A549 (cell line): ENCODE measurements around the gene FILIP1L.

ENCODE experiments used
- CTCF ChIP-seq: fragments of >200 bp; sonication (Bioruptor Twin); formaldehyde crosslinking; IDR thresholded peaks from 3 replicates; pipeline ENCODE4 v1.5.1; 2016
- EP300 ChIP-seq, 2 experiments: fragments of >200 bp; sonication (Bioruptor Twin); formaldehyde crosslinking; IDR thresholded peaks; 2 replicates in 1 of 2; 3 replicates in 1 of 2; pipeline ENCODE4 v1.6.1; 2016 to 2017
- KDM1A ChIP-seq: fragments of 200-600 bp; sonication (generic); IDR thresholded peaks from 2 replicates; pipeline ENCODE4 v1.6.1; 2016; ENCODE audit warnings: low read depth, mild to moderate bottlenecking
- PBX3 ChIP-seq: IDR thresholded peaks from 2 replicates; pipeline ENCODE4 v1.6.1; 2012
- POLR2A ChIP-seq: IDR thresholded peaks from 2 replicates; pipeline ENCODE4 v1.6.1; 2012; ENCODE audit warnings: mild to moderate bottlenecking, low read length
- REST ChIP-seq: fragments of 200-600 bp; sonication (generic); IDR thresholded peaks from 2 replicates; pipeline ENCODE4 v1.6.1; 2016; ENCODE audit warnings: antibody characterized with exemption, mild to moderate bottlenecking, moderate library complexity
- RNF2 ChIP-seq: fragments of 200-600 bp; sonication (generic); IDR thresholded peaks from 2 replicates; pipeline ENCODE4 v1.6.1; 2016; ENCODE audit warnings: low read depth, mild to moderate bottlenecking, antibody characterized with exemption, moderate library complexity, borderline replicate concordance
- USF2 ChIP-seq: fragments of 450-650 bp; IDR thresholded peaks from 2 replicates; pipeline ENCODE4 v1.6.1; 2014; ENCODE audit warnings: antibody characterized with exemption

- TF ChIP-seq EP300 (IDR thresholded peaks at IDR 0.05) (no peak), RNF2 (no peak), POLR2A (no peak), CTCF (no peak), REST (no peak), KDM1A (no peak), PBX3 (no peak), USF2 (no peak)
These were observed 22.6 kb upstream of the FILIP1L start for GRCh38 chr3:100136921-100137320.
